RPMI7951 (cell line): ENCODE results near the gene TCAF2. TPM values are rescaled to one million over a fixed set of nuclear protein-coding genes. Genes with fewer than 3 reads are reported as not detected.
"Not testable (repeated sequence)": the region's sequence is repeated elsewhere in the genome, so short reads cannot be mapped to it uniquely, and the experiment has no call there.

Experiments
- DNase-seq: peaks from one replicate; pipeline ENCODE4 v3.0.0-alpha.2; 2012; ENCODE audit warnings: low read depth
- total RNA-seq: library from RNA; depleted of rRNA; stranded (reverse); fragments of >200 nt; shearing (Covaris generic); gene quantifications from 2 replicates; pipeline ENCODE4 v1.2.3, GENCODE V29; 2014; rRNA removed

TCAF2 gene
- 3.6 and 4.2 TPM in 2 replicates for total RNA-seq

DNA sequence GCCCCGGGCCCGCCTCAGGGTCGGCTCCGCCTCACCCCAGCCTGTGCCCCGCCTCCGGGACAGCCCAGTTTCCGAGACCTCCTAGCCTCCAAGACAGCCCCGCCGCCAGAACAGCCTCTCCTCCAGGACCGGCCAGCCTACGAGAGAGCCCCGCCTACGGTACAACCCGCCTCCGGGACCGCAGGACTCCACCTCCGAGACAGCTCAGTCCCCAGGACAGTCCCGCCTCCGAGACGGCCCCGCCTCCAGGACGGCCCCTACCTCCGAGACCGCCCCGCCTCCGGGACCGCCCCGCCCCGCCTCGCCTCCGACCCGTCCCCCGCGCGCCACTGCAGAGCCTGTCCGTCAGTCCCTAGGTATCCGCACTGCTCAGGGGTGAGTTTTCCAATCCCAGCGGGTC is at the start of gene TCAF2:
TCAF2 (plus strand) TSS at position 329 of the 400 bp plus-strand sequence.
- DNase-seq: not testable (repeated sequence)

DNA sequence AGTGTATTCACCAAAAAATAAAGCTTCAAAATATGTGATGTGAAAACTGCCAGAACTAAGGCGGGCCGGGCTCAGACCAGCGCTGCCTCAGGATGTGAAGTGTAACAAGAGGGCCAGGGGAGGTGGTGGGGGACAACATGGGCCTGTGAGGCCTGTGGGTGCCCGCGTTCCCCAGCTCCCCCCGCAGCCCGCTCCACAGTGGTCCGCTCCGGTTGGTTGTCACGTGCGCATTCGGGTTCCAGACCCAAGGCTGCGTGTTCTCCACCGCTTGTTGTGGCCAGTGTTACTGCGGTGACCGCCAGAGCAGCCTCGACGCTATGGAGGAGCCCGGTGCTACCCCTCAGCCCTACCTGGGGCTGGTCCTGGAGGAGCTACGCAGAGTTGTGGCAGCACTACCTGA is 49.3 kb upstream of the TCAF2 start, which contains the start of gene CTAGE15:
CTAGE15 (plus strand) TSS at position 301 of the 400 bp plus-strand sequence; CDS start at position 318, 17 bp downstream.
- DNase-seq: not testable (repeated sequence)

DNA sequence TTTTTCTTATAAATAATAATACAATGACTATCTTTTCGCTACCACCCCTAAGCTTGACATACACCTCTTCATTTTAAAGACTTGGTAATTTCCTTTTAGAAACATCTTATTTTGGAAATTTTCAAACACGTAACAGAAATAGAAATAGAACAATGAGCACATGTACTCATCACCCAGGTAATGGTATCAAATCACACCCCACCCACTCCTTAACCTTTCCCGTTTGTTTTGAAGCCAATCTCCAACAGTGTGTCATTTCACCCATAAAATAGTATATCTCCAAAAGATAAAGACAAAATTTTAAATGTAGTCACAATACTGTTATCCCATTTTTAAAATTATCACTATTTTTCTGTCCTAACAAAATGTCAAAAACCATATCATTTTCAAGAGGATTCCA is 32.6 kb upstream of the TCAF2 start:
- DNase-seq: not testable (repeated sequence)

DNA sequence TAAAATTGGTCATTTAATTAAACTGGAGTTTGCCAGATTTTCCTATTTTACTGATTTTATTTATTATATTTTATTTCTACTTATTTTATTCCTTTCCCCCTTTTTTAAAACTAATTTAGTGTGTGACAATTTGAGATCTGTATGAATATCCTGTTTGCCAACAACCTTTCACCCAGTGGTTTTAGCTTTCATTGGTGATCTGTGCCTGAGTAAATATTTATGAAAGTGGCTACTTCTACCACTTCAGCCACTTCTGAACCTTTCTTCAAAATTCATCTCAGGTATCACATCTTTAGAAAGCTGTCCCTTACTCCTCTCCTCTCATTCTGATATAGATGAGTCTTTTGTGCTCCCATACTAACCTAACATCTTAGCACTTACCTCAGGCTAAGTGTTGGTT is 30.9 kb upstream of the TCAF2 start:
- not testable (repeated sequence) for DNase-seq

DNA sequence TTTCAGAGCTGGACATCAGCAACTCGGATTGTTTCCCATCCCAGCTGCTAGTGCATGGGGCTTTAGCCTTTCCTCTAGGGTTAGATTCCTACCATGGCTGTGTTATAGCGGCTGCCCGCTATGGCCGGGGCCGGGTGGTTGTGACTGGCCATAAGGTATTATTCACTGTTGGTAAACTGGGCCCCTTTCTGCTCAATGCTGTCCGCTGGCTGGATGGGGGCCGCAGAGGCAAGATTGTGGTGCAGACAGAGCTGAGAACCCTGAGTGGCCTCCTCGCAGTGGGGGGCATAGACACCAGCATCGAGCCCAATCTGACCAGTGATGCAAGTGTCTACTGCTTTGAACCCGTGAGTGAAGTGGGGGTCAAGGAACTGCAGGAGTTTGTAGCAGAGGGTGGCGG is 22.7 kb upstream of the TCAF2 start:
- not testable (repeated sequence) for DNase-seq

GRCh38 chr7:143603549-143603948 is 17.2 kb upstream of the TCAF2 start:
- DNase-seq: not testable (repeated sequence)

- DNase-seq: not testable (repeated sequence)
These were observed 14.7 kb upstream of the TCAF2 start for GRCh38 chr7:143606088-143606487.

GRCh38 chr7:143615545-143615944 is 5.2 kb upstream of the TCAF2 start:
- not testable (repeated sequence) for DNase-seq

- DNase-seq: not testable (repeated sequence)
These were observed 3.6 kb upstream of the TCAF2 start for GRCh38 chr7:143617204-143617603.

- not testable (repeated sequence) for DNase-seq
These were observed 716 bp upstream of the TCAF2 start for GRCh38 chr7:143620058-143620457.

- DNase-seq: not testable (repeated sequence)
These were observed 401 bp downstream of the TCAF2 start for GRCh38 chr7:143621175-143621574.

DNA sequence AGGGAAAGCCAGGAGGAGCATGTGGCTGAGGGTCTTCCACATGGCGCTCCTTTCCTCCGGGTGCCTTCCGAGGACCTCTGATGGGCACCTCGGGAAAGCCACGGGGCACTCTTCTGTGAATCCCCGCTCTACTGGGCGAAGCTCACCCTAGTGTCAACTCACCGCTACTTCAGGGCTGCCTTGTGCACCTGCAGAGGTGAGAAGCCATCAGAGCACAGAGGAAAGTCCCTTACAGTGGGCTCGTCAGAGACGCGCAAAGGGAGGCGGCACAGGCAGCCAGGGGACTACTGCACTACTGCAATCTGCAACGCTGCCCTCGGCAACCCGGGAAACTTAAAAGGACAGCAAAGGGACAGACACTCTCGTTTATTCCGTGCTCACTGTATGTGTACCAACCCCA is 1.4 kb downstream of the TCAF2 start:
- DNase-seq: not testable (repeated sequence)

DNA sequence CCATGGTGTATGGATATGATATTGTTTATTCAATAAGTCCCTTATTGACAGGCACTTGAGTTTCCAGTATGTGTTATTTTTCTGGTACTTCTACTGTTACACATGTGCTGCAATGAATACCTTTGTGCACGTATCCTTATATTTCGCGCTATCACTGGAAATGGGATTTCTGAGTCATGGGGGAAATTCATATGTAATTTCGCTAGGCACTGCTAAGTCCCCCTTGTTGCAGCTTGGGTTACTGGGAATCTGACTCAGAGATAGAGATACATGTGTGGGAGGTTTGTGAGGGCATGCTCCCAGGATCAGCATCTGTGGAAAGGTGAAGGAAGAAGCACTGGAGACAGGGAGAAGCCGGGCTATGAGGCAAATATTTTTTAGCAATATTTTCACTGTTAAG is 9.9 kb downstream of the TCAF2 start:
- not testable (repeated sequence) for DNase-seq

- DNase-seq: not testable (repeated sequence)
These were observed 11.7 kb downstream of the TCAF2 start for GRCh38 chr7:143632506-143632905.

GRCh38 chr7:143633013-143633618 is 12.3 kb downstream of the TCAF2 start:
- not testable (repeated sequence) for DNase-seq

DNA sequence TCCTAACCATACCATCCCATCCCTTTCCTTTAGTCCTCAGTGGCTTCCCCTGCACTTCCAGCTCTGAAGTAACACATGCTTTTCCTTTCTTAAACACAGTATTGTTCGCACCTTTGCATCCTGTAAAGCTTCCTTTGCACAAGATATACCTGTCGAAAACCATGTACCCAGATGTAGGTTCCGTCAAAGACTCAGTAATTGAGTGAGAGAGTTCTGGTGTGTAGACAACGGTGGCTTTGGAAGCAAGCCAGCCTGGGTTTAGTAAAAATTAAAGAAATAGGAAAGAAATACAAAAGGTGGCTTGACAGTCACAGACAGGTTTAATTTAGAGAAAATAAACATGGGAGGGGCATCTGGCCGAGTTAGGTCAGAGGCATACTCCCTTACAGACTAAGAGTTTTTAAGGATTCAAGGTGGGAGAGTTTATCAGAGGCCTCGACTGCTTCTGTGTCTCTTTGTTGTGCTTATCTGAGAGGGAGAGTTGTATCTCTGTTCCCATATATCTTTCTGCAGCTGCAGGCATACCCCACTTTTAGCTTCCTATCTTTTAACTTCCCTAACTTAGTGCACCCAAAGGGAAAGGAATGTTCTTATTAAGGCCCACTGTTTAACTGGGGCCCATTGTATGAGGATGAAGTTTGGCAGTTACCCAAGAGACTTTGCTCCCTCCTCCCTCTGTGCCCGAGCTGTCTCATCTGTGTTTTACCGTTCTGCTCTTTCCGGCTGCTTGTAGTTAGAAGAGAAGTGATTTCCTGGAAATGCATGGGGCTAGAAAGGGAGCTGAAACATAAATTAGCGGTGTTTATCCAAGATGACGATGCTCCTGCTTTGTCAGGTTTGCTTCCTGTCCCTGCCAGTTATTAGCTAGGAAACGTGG is 14.8 kb downstream of the TCAF2 start:
- DNase-seq: not testable (repeated sequence)

GRCh38 chr7:143639372-143639771 is 18.6 kb downstream of the TCAF2 start:
- DNase-seq: not testable (repeated sequence)

- not testable (repeated sequence) for DNase-seq
These were observed 19.9 kb downstream of the TCAF2 start for GRCh38 chr7:143640528-143641189.

- DNase-seq: not testable (repeated sequence)
These were observed 25.8 kb downstream of the TCAF2 start for GRCh38 chr7:143646598-143646997.

- not testable (repeated sequence) for DNase-seq
These were observed 29.1 kb downstream of the TCAF2 start for GRCh38 chr7:143649902-143650301.

- DNase-seq: not testable (repeated sequence)
These were observed 29.7 kb downstream of the TCAF2 start for GRCh38 chr7:143650447-143650846.
